ENCODE measurements around the gene NTM.

Gene NTM

DNA sequence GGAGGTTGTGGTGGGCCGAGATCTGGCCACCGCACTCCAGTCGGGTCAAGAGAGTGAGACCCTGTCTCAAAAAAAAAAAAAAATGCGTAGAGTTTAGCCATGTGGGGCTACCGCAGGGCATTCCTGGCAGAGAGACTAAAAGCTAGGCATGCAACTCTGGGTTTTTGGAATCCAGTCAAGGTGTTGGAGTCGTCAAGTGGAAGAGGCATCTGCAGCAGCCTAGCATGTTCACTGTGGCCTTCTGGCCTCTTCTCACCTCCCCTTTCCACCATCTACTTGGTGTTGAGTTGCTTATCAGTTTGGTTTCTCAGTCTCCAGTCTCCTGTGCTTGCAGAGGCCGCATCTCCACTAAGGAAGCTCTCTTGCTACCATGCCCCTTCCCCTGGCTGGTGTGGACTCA is 572.5 kb downstream of the NTM start:
- FAIRE-seq (no peak), DNase-seq (ENCODE audit: insufficient read length, low spot score) (no peak)
- TF ChIP-seq, protein P1, sequence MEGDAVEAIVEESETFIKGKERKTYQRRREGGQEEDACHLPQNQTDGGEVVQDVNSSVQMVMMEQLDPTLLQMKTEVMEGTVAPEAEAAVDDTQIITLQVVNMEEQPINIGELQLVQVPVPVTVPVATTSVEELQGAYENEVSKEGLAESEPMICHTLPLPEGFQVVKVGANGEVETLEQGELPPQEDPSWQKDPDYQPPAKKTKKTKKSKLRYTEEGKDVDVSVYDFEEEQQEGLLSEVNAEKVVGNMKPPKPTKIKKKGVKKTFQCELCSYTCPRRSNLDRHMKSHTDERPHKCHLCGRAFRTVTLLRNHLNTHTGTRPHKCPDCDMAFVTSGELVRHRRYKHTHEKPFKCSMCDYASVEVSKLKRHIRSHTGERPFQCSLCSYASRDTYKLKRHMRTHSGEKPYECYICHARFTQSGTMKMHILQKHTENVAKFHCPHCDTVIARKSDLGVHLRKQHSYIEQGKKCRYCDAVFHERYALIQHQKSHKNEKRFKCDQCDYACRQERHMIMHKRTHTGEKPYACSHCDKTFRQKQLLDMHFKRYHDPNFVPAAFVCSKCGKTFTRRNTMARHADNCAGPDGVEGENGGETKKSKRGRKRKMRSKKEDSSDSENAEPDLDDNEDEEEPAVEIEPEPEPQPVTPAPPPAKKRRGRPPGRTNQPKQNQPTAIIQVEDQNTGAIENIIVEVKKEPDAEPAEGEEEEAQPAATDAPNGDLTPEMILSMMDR (IDR thresholded peaks at IDR 0.05; ENCODE audit: insufficient read depth, missing control alignments) = no peak

DNA sequence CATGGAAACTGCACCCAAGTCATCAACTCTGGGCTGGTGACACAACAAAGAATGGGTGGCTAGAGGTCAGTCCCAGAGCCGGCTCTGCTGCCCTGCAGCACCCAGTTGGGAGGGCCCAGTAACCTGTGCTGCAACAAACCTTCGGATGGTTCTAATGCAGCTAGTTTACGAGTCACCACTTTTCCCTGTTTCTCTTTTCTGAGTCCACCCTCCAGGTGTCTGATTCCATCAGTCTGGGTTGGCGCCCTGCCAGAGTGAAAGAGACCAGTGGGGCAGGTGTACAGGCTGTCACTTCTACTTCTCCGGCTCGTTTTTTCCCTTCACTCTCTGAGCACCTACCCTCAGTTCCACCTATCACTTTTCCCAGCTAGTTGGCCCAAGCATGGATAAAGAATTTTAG is 572.9 kb downstream of the NTM start:
- TF ChIP-seq, protein P1 (IDR thresholded peaks at IDR 0.05; ENCODE audit: insufficient read depth, missing control alignments) = no peak
- DNase-seq (ENCODE audit: insufficient read length, low spot score) (no peak), FAIRE-seq (no peak)

DNA sequence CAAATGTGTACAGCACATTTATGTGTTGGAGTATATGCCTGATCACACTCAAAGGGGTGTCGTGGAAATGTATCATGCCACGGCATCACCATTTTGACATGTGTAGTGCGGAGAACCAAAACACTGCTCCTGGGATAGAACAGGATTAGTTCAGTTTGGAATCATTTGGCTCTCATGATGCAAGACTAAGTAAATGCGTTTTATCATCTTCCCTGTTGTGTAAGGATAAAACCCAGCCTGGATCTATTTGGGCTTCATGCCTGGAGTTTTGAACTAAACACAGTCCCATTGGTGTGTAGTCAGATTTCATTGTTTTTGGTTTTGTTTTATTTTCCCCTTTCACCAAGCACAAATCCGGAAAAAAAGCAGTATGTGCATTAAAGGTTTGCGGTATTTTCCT is 574.3 kb downstream of the NTM start:
- TF ChIP-seq, protein P1 (IDR thresholded peaks at IDR 0.05; ENCODE audit: insufficient read depth, missing control alignments) = no peak
- DNase-seq (ENCODE audit: insufficient read length, low spot score) (no peak), FAIRE-seq (no peak)

DNA sequence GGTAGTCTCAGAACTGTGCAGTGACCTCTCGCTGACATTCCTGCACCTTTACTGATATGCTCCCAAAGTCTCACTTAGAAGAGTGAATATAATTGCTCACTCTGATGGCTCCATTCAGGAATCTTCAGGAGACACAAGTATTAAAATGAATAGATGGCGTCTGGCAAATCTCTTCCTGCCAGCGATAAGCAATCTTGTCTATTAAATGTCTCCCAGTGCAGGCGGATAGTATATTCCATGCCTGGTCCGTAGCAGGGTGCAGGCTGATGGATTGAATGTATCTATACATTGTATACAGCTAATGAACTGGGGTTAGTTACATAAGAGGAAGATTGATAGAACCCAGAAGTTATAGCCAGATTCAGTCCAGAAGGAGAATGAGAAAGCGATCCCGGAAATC is 575.3 kb downstream of the NTM start:
- TF ChIP-seq, protein P1 (IDR thresholded peaks at IDR 0.05; ENCODE audit: insufficient read depth, missing control alignments) = no peak
- FAIRE-seq = no peak
- DNase-seq (ENCODE audit: insufficient read length, low spot score) = no peak

DNA sequence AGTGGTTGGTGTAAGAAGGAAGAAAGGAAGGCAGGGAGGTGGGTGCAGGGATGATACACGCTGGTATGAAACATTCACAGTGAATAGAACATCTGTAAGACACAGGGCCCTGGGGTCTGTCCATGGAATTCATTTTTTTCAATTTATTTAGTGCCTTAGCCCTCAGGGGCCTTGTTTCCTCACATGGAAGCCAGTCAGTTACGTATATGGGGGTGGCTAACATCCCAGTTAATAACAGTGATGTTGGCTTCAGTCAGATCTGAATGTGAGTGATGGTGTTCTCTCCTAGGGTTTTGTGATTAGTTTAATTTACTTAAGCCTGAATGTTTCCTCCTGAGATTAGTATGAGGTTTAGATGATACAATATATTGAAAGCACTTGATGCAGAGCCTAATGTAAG is 577.1 kb downstream of the NTM start:
- FAIRE-seq = no peak
- no peak for DNase-seq (ENCODE audit: insufficient read length, low spot score)
- TF ChIP-seq, protein P1 (IDR thresholded peaks at IDR 0.05; ENCODE audit: insufficient read depth, missing control alignments) = no peak

DNA sequence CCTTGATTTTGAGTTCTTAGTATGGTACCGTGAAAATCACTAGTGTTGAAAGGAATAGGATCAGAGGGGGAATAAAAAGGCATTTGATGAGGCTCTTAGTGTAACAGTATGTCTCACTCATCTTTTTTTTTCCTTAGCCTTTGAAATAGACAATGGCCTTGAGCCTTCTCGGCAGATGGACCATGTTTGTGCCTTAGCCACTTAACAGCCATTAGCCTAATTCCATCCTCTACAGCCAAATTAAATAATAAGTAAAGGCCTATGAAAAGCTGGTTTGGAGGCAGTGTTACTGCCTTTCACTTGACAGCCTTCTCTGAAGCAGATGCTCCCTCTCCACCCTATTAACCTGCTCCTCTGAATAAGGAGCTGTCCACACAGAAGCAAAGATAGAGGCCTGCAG is 580.7 kb downstream of the NTM start:
- TF ChIP-seq, protein P1 (IDR thresholded peaks at IDR 0.05; ENCODE audit: insufficient read depth, missing control alignments) = no peak
- FAIRE-seq (no peak), DNase-seq (ENCODE audit: insufficient read length, low spot score) (no peak)

DNA sequence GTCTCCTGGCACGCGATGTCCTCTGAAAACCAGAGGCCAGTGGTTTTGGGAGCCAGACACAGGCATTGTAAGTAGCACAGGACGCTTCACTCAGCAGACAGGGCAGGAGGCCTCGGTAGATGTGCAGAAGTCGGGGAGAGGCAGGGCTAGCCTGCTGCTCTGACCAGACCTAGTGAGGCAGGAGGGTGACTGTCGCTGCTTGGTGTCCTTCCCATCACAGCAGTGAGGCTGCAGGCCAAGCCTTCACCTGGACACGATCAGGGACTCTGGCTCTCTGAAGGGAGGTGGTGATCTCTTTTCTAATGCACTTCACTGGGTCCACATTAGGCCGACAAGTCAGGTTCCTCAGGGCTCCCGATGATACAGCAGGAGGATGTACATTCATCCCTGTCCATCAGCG is 583.7 kb downstream of the NTM start:
- TF ChIP-seq, protein P1 (IDR thresholded peaks at IDR 0.05; ENCODE audit: insufficient read depth, missing control alignments) = no peak
- no peak for DNase-seq (ENCODE audit: insufficient read length, low spot score)
- no peak for FAIRE-seq
